COLO829 (cell line): ENCODE results near the gene RAB11B.
A peak's percentile ranks its signal among the peaks of the same experiment; 100 is the strongest.
"Not testable (repeated sequence)": the region's sequence is repeated elsewhere in the genome, so short reads cannot be mapped to it uniquely, and the experiment has no call there.

Experiments used
- DNase-seq: peaks from one replicate; pipeline ENCODE4 v3.0.0; 2012; ENCODE audit warnings: low spot score

The RAB11B gene

GRCh38 chr19:8393871-8394250 is 3.7 kb downstream of the RAB11B start:
- DNase-seq, result no peak

DNA sequence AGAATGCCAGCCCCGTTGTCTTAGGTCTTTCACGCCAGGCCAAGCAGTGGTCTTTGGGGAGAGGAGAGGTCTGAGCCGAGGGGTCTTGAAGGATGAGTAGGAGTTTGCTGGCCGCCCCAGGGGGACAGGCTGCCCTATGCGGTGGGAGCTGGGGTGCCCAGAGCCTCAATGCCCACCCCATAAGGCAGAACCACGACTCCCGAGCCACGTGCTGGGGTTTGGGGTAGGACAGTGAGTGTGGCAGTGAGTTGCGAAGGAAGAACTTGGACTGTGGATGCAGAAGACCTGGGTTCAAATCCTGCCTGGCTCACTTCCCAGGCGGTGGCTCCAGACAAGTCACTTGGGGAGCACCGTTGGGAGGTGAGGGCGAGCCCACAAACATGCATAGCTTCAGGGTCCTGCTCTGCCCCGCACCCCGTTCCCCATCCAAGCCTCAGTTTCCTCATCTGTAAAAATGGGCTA is 5.5 kb downstream of the RAB11B start:
- no peak for DNase-seq

GRCh38 chr19:8396185-8396562 is 6.0 kb downstream of the RAB11B start:
- no peak for DNase-seq

DNA sequence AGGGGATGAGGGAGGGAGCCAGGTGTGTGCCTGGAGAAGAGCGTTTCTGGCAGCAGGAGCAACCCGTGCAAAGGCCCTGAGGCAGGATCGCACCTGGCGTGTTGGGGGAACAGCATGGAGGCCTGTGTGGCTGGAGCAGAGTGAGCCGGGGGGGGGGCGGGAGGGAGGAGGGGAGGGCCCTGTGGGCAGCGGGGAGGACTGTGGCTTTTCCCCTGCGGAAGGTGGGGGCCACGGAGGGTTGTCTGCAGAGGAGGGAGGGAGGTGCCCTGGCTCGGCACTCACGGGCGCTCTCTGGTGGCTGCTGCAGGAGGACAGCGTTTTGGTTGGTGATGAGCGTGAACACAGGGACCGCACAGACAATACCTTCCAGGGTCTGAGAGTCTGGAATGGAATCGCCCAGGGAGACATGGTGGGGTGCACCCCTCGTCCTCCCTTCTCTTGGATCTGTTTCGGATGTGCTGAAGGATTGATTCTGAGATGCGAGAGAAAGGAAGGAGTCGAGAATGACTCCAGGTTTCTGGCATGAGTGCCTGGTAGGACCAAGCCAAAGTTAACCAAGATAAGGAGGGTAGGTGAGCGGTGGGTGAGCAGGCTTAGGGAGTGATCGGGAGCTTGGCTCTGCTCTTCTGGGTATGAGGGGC is 6.5 kb downstream of the RAB11B start:
- DNase-seq, result peak; percentile 40

DNA sequence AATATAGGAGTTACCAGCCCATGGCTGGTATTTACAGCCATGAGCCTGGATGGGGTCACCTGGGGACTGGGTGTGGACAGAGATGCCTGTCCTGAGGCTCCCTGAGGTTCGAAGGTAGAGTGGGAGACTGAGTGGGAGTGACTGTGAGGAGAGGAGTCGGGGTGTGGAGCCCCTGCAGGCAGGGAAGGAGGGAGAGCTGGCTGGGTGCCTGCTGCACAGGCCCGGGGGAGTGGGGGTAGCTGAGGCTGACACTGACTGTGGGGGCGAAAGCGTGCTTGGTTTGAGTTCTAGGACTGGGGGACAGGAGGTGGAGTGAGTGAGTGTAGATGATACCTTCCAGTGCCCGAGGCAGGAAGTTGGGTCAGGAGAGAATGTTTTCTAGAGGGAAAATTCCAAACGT is 7.1 kb downstream of the RAB11B start:
- DNase-seq, result no peak

DNA sequence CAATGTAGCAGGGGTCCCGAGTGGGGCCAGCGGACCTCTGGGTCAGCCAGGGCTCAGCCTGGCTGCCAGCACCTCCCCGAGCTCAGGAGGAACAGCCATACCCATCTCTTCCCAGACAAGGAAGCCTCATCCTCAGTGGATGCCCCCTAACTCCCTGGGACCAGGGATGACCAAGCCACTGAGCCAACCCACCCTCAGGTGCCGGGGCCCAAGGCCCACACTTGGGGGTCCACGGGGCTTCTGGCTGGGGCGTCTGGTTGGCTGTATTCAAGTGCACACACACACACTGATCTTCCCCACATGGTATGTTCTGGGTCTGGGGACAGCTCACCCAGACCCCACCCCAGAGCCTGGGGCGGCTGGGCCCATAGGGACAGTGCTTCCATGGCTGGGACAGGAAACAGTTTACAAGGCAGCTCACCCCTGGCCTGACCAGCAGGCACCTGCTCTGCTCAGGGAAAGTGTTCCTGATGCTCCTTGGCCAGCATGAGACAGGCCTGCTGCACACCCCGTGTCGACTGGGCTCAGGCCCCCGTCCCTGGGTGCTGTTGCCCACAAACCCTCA is 7.7 kb downstream of the RAB11B start:
- DNase-seq, result no peak

DNA sequence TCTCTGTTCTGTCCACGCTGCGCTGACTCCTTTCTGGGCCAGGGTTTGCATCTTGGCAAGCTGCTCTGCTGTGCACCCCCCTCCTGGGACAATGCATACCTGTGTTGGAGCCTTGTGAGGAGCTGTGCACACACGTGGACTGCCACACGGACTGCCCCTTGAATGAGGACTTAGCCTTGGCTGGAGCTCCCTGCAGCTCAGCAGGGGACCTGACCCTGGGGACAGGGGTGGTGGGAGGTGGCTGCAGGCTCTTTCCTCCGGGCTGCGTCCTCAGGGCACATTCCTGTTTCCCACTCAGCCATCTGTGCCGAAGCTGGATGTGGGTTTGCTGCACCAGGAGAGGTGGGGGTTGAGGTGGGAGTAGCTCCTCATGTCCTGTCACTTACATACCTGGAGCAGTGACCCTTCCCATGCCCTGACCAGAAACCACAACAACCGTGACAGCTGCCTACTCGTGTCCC is 8.2 kb downstream of the RAB11B start:
- DNase-seq, result no peak

DNA sequence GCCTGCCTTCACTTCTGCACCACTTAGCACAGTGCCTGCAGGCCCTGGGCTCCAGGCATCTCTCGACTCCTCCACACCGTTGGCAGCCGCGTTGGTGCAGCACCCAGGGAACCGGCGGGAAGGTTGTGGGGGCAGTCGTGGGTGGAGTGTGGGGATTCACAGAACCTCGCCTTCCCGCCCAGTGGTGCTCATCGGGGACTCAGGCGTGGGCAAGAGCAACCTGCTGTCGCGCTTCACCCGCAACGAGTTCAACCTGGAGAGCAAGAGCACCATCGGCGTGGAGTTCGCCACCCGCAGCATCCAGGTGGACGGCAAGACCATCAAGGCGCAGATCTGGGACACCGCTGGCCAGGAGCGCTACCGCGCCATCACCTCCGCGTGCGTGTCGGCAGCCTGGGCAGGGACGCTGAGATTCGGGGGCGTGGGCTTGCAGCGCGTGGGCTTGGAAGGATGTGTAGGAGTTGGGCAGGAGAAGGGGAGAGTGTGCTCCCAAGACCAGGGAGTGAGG is 9.6 kb downstream of the RAB11B start:
- DNase-seq, result no peak

- no peak for DNase-seq
Observed at GRCh38 chr19:8401981-8402411, 11.8 kb downstream of the RAB11B start.

- DNase-seq, result no peak
Observed at GRCh38 chr19:8403098-8403819, 13.1 kb downstream of the RAB11B start.

- no peak for DNase-seq
Observed at GRCh38 chr19:8403820-8404109, 13.6 kb downstream of the RAB11B start.

GRCh38 chr19:8404391-8405151 is 14.4 kb downstream of the RAB11B start:
- DNase-seq, result no peak

DNA sequence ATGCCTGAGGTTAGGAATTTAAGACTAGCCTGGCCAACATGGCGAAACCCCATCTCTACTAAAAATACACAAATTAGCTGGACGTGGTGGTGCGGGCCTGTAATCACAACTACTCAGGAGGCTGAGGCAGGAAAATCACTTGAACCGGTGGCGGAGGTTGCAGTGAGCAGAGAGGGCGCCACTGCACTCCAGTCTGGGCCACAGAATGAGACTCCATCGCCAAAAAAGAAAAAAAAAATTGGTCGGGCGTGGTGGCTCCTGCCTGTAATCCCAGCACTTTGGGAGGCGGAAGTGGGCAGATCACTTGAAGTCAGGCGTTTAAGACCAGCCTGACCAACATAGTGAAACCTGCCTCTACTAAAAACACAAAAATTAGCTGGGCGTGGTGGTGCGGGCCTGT is 20.6 kb downstream of the RAB11B start:
- not testable (repeated sequence) for DNase-seq

DNA sequence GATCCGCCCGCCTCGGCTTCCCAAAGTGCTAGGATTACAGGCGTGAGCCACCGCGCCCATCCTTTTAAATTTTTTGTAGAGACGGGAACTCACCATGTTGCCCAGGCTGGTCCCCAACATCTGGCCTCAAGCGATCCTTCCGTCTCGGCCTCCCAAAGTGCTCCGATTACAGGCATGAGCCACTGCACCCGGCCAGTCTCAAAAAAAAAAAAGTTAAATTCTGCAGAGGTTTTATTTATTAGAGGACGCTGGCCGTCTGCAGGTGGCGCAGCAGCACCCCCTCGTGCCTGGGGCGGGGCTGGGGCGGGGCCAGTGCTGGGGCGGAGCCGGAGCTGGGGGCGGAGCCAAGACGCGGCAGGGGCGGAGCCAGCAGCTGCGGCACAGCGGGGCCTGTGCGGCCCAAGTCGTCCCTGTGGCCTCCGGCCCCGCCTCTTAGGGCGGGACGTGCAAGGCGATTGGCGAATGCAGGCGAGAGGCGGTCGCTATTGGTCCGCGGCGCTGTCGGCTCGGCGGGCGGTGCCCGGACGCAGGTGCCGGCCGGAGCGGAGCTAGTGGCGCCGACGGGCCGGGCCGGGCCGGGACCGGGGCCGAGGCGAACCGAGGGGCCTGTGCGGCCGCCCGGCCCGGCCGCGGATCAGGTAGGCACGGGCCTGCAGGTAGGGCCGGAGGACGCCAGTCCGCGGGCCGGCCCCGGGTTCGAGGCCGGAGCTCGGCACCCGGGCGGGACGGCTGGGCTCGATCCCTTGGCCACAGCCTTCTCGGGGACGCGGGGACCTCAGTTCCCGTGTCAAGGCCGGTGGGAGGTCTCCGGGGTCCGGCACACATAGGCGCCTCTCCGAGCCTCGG is 22.8 kb downstream of the RAB11B start, which contains the start of gene MARCHF2:
Gene MARCHF2, plus strand, starts transcription at position 523 of the 846 bp plus-strand sequence. CDS start 8,536 bp downstream, outside the sequence.
- DNase-seq, result peak; percentile 94

- no peak for DNase-seq
Observed at GRCh38 chr19:8413629-8413995, 23.5 kb downstream of the RAB11B start.

DNA sequence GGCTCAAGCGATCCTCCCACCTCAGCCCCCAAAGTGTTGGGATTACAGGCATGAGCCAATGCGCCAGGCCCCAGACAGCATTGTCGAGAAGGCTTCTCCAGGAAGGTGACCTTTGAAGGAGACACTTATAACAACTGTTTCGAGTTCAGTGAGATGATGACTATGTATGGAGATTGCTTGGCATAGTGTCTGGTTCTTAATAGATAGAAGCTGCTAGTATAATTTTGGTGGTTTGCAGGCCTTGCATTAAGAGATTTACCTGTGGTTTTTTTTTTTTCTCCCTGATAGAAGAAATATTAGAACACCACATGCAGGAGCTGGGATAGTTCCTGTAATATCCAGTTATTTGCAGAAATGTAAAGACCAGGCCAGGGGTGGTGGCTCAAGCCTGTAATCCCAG is 26.6 kb downstream of the RAB11B start:
- DNase-seq, result no peak

DNA sequence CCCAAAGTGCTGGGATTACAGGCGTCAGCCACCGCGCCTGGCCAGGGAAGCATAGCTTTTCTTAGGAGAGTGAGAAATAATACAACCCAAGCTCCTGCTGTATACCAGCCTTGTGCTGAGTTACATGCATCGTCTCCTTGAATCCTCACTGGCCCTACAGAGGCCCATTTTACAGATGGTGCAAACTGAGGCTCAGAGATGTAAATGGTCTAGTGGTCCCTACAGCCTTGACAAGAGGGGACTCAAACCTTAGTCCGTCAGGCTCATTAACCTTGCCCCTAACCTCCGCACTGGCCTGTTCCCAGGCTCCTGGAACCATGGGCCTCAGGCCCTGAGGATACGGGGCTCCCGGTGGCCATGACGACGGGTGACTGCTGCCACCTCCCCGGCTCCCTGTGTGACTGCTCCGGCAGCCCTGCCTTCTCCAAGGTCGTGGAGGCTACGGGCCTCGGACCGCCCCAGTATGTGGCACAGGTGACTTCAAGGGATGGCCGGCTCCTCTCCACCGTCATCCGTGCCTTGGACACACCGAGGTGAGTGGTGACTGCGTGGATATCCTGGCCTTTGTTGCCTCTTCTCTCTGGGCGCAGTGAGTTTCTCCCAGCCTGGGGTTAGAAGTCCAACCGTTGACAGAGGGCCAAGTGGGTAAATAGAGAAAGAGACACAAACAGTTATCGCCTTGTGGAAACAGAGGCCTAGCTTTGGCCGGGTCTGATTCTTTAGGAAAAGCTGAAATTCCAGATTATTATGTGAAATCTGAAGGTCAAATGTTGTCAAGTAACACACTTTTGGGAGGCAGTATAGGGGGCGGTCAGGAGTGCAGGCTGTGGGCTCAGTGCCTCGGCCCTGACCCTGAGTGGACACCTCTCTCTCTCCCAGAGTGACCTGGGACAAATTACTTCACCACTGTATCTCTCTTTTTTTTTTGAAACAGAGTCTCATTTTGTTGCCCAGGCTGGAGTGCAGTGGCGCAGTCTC is 31.6 kb downstream of the RAB11B start:
- no peak for DNase-seq

- peak; percentile 93 for DNase-seq
Observed at GRCh38 chr19:8423817-8424223, 33.7 kb downstream of the RAB11B start.

DNA sequence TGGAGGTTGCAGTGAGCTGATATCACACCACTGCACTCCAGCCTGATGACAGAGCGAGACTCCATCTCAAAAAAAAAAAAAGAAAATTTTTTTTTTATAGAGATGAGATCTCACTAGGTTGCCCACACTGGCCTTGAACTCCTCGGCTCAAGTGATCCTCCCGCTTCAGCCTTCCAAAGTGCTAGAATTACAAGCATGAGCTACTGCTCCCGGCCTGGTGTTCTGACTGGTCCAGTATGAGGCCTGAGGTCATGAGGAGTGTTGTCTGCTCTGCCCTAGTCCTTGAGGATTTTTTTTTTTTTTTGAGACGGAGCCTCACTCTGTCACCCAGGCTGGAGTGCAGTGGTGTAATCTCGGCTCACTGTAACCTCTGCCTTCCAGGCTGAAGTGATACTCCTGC is 35.2 kb downstream of the RAB11B start:
- DNase-seq, result not testable (repeated sequence)

DNA sequence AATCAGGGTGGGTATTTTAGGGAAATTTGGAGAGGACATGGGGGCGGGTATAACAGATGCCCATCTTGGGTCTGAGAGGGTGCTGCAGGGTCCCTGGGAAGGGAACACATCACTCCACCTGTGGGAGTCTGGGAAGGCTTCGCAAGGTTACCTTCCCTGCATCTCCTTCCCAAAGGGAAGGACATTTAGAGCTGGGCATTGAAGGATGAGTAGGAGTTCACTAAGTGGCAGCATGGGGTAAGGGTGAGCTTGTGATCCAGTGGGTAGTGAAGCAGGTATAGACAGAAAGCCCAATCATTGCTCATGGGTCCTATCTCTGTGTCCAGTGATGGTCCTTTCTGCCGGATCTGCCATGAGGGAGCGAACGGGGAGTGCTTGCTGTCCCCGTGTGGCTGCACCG is 36.1 kb downstream of the RAB11B start:
- DNase-seq, result no peak
